IMR-90 (cell line): ENCODE data around the gene CA11. TPM values are rescaled to one million over a fixed set of nuclear protein-coding genes. Genes with fewer than 3 reads are reported as not detected.

Experiments
- ATAC-seq: fragments of 200-7000 bp; cut with Tn5 transposase; 2 replicates; pipeline ENCODE4 v1.9.1; 2020; ENCODE audit warnings: low read depth, mild to moderate bottlenecking, moderate library complexity
- BruUV-seq: library from RNA; stranded (reverse); fragments of 400-500 nt; replicated peaks from 2 replicates; lab custom pipeline; 2021; lab: Mats Ljungman, UMichigan
- CTCF ChIA-PET: fragments of 300-600 bp; formaldehyde crosslinking; extraction: SDS; loops from one replicate; lab custom pipeline; 2021; ENCODE audit warnings: antibody characterized with exemption; lab: Yijun Ruan, JAX
- POLR2A ChIA-PET: fragments of 300-600 bp; sonication (Branson Sonifier 250); formaldehyde crosslinking; loops from one replicate; lab custom pipeline; 2022; ENCODE audit warnings: antibody characterized with exemption; ENCODE audit not compliant: unreplicated experiment; lab: Charles Lee
- DNase-seq: peaks from one replicate; pipeline ENCODE4 v3.0.0; 2013
- H2AFZ ChIP-seq: replicated peaks from 2 replicates; pipeline ENCODE3; 2013; ENCODE audit warnings: low read length, mild to moderate bottlenecking; ENCODE audit not compliant: poor library complexity
- H2AK5ac ChIP-seq: 2 replicates; pipeline ENCODE4 v1.6.1; 2013; ENCODE audit warnings: low read depth, low read length, inconsistent platforms
- H2AK9ac ChIP-seq: replicated peaks from 2 replicates; pipeline ENCODE3; 2013; ENCODE audit warnings: mild to moderate bottlenecking, low read depth, low read length, moderate library complexity; ENCODE audit not compliant: poor library complexity
- H2BK120ac ChIP-seq: 2 replicates; pipeline ENCODE4 v1.6.1; 2013; ENCODE audit warnings: low read depth, low read length, inconsistent platforms
- H2BK15ac ChIP-seq: 3 replicates; pipeline ENCODE4 v1.6.1; 2013; ENCODE audit warnings: low read depth, low read length, inconsistent platforms
- H2BK20ac ChIP-seq: 2 replicates; pipeline ENCODE4 v1.6.1; 2013; ENCODE audit warnings: low read depth, mild to moderate bottlenecking, inconsistent platforms, low read length, moderate library complexity
- H2BK5ac ChIP-seq: 2 replicates; pipeline ENCODE4 v1.6.1; 2013; ENCODE audit warnings: mild to moderate bottlenecking, low read depth, low read length, inconsistent platforms; ENCODE audit not compliant: poor library complexity, severe bottlenecking
- H3K14ac ChIP-seq: replicated peaks from 2 replicates; pipeline ENCODE4 v1.6.1; 2013; ENCODE audit warnings: low read depth, low read length, inconsistent platforms
- H3K18ac ChIP-seq: 2 replicates; pipeline ENCODE4 v1.6.1; 2013; ENCODE audit warnings: low read depth, low read length, control low read depth
- H3K23ac ChIP-seq: 2 replicates; pipeline ENCODE4 v1.6.1; 2013; ENCODE audit warnings: low read depth, low read length, inconsistent platforms
- H3K27ac ChIP-seq: 2 replicates; pipeline ENCODE4 v1.5.1; 2013; ENCODE audit warnings: mild to moderate bottlenecking, control low read depth, low read length; ENCODE audit not compliant: insufficient read depth
- H3K27me3 ChIP-seq: 2 replicates; pipeline ENCODE4 v1.6.1; 2013; ENCODE audit warnings: low read length; ENCODE audit not compliant: control insufficient read depth, insufficient read depth
- H3K36me3 ChIP-seq: 2 replicates; pipeline ENCODE4 v1.6.1; 2013; ENCODE audit warnings: low read length, mixed read lengths; ENCODE audit not compliant: control insufficient read depth, insufficient read depth
- H3K4ac ChIP-seq: 2 replicates; pipeline ENCODE4 v1.6.1; 2013; ENCODE audit warnings: low read depth, low read length, inconsistent platforms
- H3K4me1 ChIP-seq: 2 replicates; pipeline ENCODE4 v1.6.1; 2013; ENCODE audit warnings: low read length, mixed read lengths; ENCODE audit not compliant: control insufficient read depth, insufficient read depth
- H3K4me2 ChIP-seq: 2 replicates; pipeline ENCODE4 v1.6.1; 2013; ENCODE audit warnings: low read depth, mild to moderate bottlenecking, control low read depth, low read length, moderate library complexity
- H3K4me3 ChIP-seq: 2 replicates; pipeline ENCODE4 v1.5.1; 2013; ENCODE audit warnings: low read depth, mild to moderate bottlenecking, control low read depth, low read length, moderate library complexity; ENCODE audit not compliant: insufficient read depth
- H3K56ac ChIP-seq: 2 replicates; pipeline ENCODE4 v1.6.1; 2013; ENCODE audit warnings: low read length, inconsistent platforms; ENCODE audit not compliant: insufficient read depth; ENCODE audit errors: extremely low read depth
- H3K79me1 ChIP-seq, 2 experiments: 2 replicates each; pipeline ENCODE4 v1.6.1; 2013; ENCODE audit warnings: low read length in 2 of 2, inconsistent platforms in 1 of 2, low read depth in 1 of 2
- H3K9ac ChIP-seq: 2 replicates; pipeline ENCODE4 v1.6.1; 2013; ENCODE audit warnings: low read depth, low read length, control low read depth
- H3K9me1 ChIP-seq: 2 replicates; pipeline ENCODE4 v1.6.1; 2013; ENCODE audit warnings: low read length, inconsistent platforms; ENCODE audit not compliant: insufficient read depth
- H3K9me3 ChIP-seq: 2 replicates; pipeline ENCODE4 v1.6.1; 2013; ENCODE audit warnings: low read length; ENCODE audit not compliant: control insufficient read depth, insufficient read depth
- H4K20me1 ChIP-seq: 2 replicates; pipeline ENCODE4 v1.6.1; 2013; ENCODE audit warnings: low read length, inconsistent platforms; ENCODE audit not compliant: insufficient read depth
- H4K5ac ChIP-seq: 2 replicates; pipeline ENCODE4 v1.6.1; 2013; ENCODE audit warnings: mild to moderate bottlenecking, low read depth, low read length, control low read depth
- H4K8ac ChIP-seq, 2 experiments: 2 replicates each; pipeline ENCODE4 v1.6.1; 2013; ENCODE audit warnings: low read depth in 2 of 2, low read length in 2 of 2, control low read depth in 1 of 2, inconsistent platforms in 1 of 2
- H4K91ac ChIP-seq: 2 replicates; pipeline ENCODE4 v1.6.1; 2013; ENCODE audit warnings: low read depth, low read length, inconsistent platforms; ENCODE audit not compliant: insufficient read depth
- BHLHE40 ChIP-seq: fragments of 150-350 bp; IDR thresholded peaks from 2 replicates; pipeline ENCODE4 v1.6.1; 2016; ENCODE audit warnings: mild to moderate bottlenecking, low read depth, low read length
- CEBPB ChIP-seq: IDR thresholded peaks from 2 replicates; pipeline ENCODE4 v1.6.1; 2012; ENCODE audit warnings: low read depth, low read length, improper control_type of control experiment
- CHD1 ChIP-seq: IDR thresholded peaks from 2 replicates; pipeline ENCODE4 v1.6.1; 2012; ENCODE audit warnings: low read depth, low read length, improper control_type of control experiment
- CTCF ChIP-seq: conservative IDR thresholded peaks from 2 replicates; pipeline ENCODE4 v1.5.1; 2012; ENCODE audit warnings: mild to moderate bottlenecking, low read depth, low read length, improper control_type of control experiment
- ELK1 ChIP-seq: fragments of 150-350 bp; IDR thresholded peaks from 2 replicates; pipeline ENCODE4 v1.6.1; 2016; ENCODE audit warnings: low read depth, mild to moderate bottlenecking, low read length, moderate library complexity, borderline replicate concordance
- FOS ChIP-seq: fragments of 150-350 bp; IDR thresholded peaks from 2 replicates; pipeline ENCODE4 v1.6.1; 2016; ENCODE audit warnings: low read depth, low read length
- MAFK ChIP-seq: IDR thresholded peaks from 2 replicates; pipeline ENCODE4 v1.6.1; 2012; ENCODE audit warnings: low read depth, low read length, improper control_type of control experiment
- MAZ ChIP-seq: IDR thresholded peaks from 2 replicates; pipeline ENCODE4 v1.6.1; 2012; ENCODE audit warnings: low read depth, mild to moderate bottlenecking, low read length, improper control_type of control experiment, moderate library complexity, borderline replicate concordance
- MXI1 ChIP-seq: IDR thresholded peaks from 2 replicates; pipeline ENCODE4 v1.6.1; 2012; ENCODE audit warnings: low read depth, mild to moderate bottlenecking, low read length, moderate library complexity, borderline replicate concordance
- NFE2L2 ChIP-seq: fragments of 150-350 bp; IDR thresholded peaks from 2 replicates; pipeline ENCODE4 v1.6.1; 2016; ENCODE audit warnings: low read depth, mild to moderate bottlenecking, low read length
- POLR2A ChIP-seq: IDR thresholded peaks from 2 replicates; pipeline ENCODE4 v1.6.1; 2012; ENCODE audit warnings: mild to moderate bottlenecking, low read depth, low read length
- RAD21 ChIP-seq: IDR thresholded peaks from 2 replicates; pipeline ENCODE4 v1.6.1; 2012; ENCODE audit warnings: low read length, improper control_type of control experiment
- RCOR1 ChIP-seq: IDR thresholded peaks from 2 replicates; pipeline ENCODE4 v1.6.1; 2012; ENCODE audit warnings: mild to moderate bottlenecking, low read length, improper control_type of control experiment; ENCODE audit not compliant: insufficient replicate concordance
- RFX5 ChIP-seq: IDR thresholded peaks from 2 replicates; pipeline ENCODE4 v1.8.0; 2012; ENCODE audit warnings: low read depth, mild to moderate bottlenecking, low read length, moderate library complexity
- SMC3 ChIP-seq: fragments of 150-350 bp; IDR thresholded peaks from 2 replicates; pipeline ENCODE4 v1.6.1; 2016; ENCODE audit warnings: low read depth, mild to moderate bottlenecking, antibody characterized with exemption, low read length, moderate library complexity
- USF2 ChIP-seq: fragments of 150-350 bp; IDR thresholded peaks from 2 replicates; pipeline ENCODE4 v1.6.1; 2017; ENCODE audit warnings: mild to moderate bottlenecking, antibody characterized with exemption, low read length, low read depth
- WGBS, 2 experiments: methylation state at CpG; one replicate each; pipeline versions ENCODE4 v1.1.5 to v1.1.7; 2013; ENCODE audit warnings: missing lambda C conversion rate in 2 of 2; ENCODE audit not compliant: insufficient read length in 1 of 2; ENCODE audit errors: extremely low coverage in 2 of 2; 5-methylcytosine and 5-hydroxymethylcytosine counted together
- dilution Hi-C: fragments of 300-500 bp; cut with HindIII; formaldehyde crosslinking; loops from one replicate; pipeline ENCODE4 v1.14.3; 2018; ENCODE audit warnings: low sequenced_read_pairs; ENCODE audit not compliant: unreplicated experiment
- in situ Hi-C: fragments of 300-500 bp; cut with MboI; formaldehyde crosslinking; loops from 3 replicates; pipeline ENCODE4 v1.14.3; 2019; ENCODE audit warnings: low sequenced_read_pairs, inconsistent platforms, mixed read lengths
- intact Hi-C: fragments of 100-400 bp; cut with micrococcal nuclease; formaldehyde crosslinking; loops from 2 replicates; pipeline ENCODE4 v1.10.0; 2022
- polyA plus RNA-seq, 3 experiments: library from polyadenylated mRNA; depleted of rRNA; stranded (reverse); fragments of >200 nt; gene quantifications; 2 replicates each; pipeline ENCODE4 v1.2.3, GENCODE V29; 2012; ENCODE audit warnings: low replicate concordance in 1 of 3
- total RNA-seq: library from RNA; depleted of rRNA; stranded (reverse); fragments of >200 nt; gene quantifications from 2 replicates; pipeline ENCODE4 v1.2.3, GENCODE V29; 2012

Gene CA11
- total and polyA plus RNA-seq, 2 of the 4 experiments (the other 2 are of a cell fraction): 1.3 to 2.9 TPM

GRCh38 chr19:48674216-48674809 is 28.3 kb upstream of the CA11 start:
- Histone ChIP-seq H3K18ac (no peak overlapping the region), H3K9ac (no peak overlapping the region), H4K5ac (no peak overlapping the region), H3K4me1 (no peaks in the 10 kb centered on the region), H2BK20ac (no peak overlapping the region), H3K27ac (no peak overlapping the region), H4K20me1 (no peaks in the 10 kb centered on the region), H4K91ac (no peak overlapping the region), H3K14ac (no peak overlapping the region), H3K4ac (no peak overlapping the region), H3K4me3 (no peak overlapping the region), H3K79me1 (no peaks in the 10 kb centered on the region), H3K56ac (no peak overlapping the region), H3K36me3 (no peaks in the 10 kb centered on the region), H2BK120ac (no peak overlapping the region), H3K27me3 (peaks cover 9% of the 10 kb centered on the region; the same call in 1 of the 2 replicates), H2AK5ac (no peak overlapping the region), H3K4me2 (no peak overlapping the region), H3K9me1 (no peaks in the 10 kb centered on the region), H4K8ac (no peak overlapping the region), H3K9me3 (no peaks in the 10 kb centered on the region), H2AFZ (no peak overlapping the region), H2BK15ac (no peak overlapping the region), H2AK9ac (no peak overlapping the region), H3K23ac (no peak overlapping the region), H2BK5ac (no peak overlapping the region)
- in situ Hi-C loops (no loop called here), intact Hi-C loops (loop anchor here (2.0 kb wide), 1 partner anchor 40 kb away; no protein-coding TSS in a partner anchor), dilution Hi-C loops (no loop called here)
- 81% methylated on average over 3 of the region's 19 CpGs; no CpG with 5 or more reads in 1 of the 2 experiments for WGBS, 2 experiments
- TF ChIP-seq RCOR1 (no peak), MAFK (no peak), RFX5 (no peak), RAD21 (no peak), FOS (no peak), CTCF (no peak), POLR2A (no peak), ELK1 (no peak), CEBPB (no peak), SMC3 (no peak), USF2 (no peak), MXI1 (no peak), BHLHE40 (no peak), MAZ (no peak), NFE2L2 (no peak), CHD1 (no peak)
- CTCF ChIA-PET: no interaction called here
- POLR2A ChIA-PET: no interaction called here
- ATAC-seq: no peak
- no TSS peak for BruUV-seq
- no peak for DNase-seq
